Vagina (tissue), 2 donors: ENCODE data around the gene MED14. TPM values are rescaled to one million over a fixed set of nuclear protein-coding genes. Genes with fewer than 3 reads are reported as not detected.

Source experiments
- DNase-seq, 2 donors: peaks; one replicate each; pipeline ENCODE4 v3.0.0-alpha.2; 2017; ENCODE audit errors: extremely low spot score in 2 of 2
- H3K27ac ChIP-seq: fragments of 200-600 bp; sonication (generic); one replicate; pipeline ENCODE4 v1.5.1; 2019
- H3K27me3 ChIP-seq: fragments of 200-600 bp; sonication (generic); one replicate; pipeline ENCODE4 v1.5.1; 2019
- H3K36me3 ChIP-seq, 2 donors: fragments of 200-600 bp; sonication (generic); one replicate each; pipeline ENCODE4 v1.5.1; 2017 to 2019
- H3K4me1 ChIP-seq: fragments of 200-600 bp; sonication (generic); one replicate; pipeline ENCODE4 v1.5.1; 2019
- H3K4me3 ChIP-seq, 2 donors: fragments of 200-600 bp; sonication (generic); 1 replicate in 1 of 2; 2 replicates in 1 of 2; pipeline ENCODE4 v1.5.1; 2016 to 2019
- H3K9me3 ChIP-seq: fragments of 200-600 bp; sonication (generic); one replicate; pipeline ENCODE4 v1.5.1; 2019
- CTCF ChIP-seq, 3 experiments: fragments of 450-650 bp in 2 of 3; fragments of 200-600 bp in 1 of 3; sonication (generic) in 1 of 3; IDR thresholded peaks; one replicate each; pipeline ENCODE4 v1.5.1; 2017 to 2019; ENCODE audit warnings: antibody characterized with exemption in 3 of 3, mild to moderate bottlenecking in 2 of 3, moderate library complexity in 2 of 3
- POLR2A ChIP-seq, 2 donors: fragments of 450-650 bp; IDR thresholded peaks; one replicate each; pipeline ENCODE4 v1.6.1; 2017; ENCODE audit warnings: antibody characterized with exemption in 2 of 2, mild to moderate bottlenecking in 2 of 2, moderate library complexity in 2 of 2
- POLR2AphosphoS5 ChIP-seq, 2 donors: sonication (generic); formaldehyde crosslinking; IDR thresholded peaks; one replicate each; pipeline ENCODE4 v1.9.0; 2017; ENCODE audit warnings: antibody characterized with exemption in 2 of 2, mild to moderate bottlenecking in 2 of 2, low read depth in 1 of 2; ENCODE audit not compliant: insufficient read depth in 1 of 2
- intact Hi-C: fragments of 100-400 bp; cut with DNase I; formaldehyde crosslinking; loops from one replicate; pipeline ENCODE4 v1.15.1; 2023
- total RNA-seq: library from RNA; depleted of rRNA; stranded (reverse); fragments of >200 nt; gene quantifications from one replicate; pipeline ENCODE4 v1.2.3, GENCODE V29; 2016

The MED14 gene
- total RNA-seq, 1 donor from 2014 or later = 36.3 TPM

DNA sequence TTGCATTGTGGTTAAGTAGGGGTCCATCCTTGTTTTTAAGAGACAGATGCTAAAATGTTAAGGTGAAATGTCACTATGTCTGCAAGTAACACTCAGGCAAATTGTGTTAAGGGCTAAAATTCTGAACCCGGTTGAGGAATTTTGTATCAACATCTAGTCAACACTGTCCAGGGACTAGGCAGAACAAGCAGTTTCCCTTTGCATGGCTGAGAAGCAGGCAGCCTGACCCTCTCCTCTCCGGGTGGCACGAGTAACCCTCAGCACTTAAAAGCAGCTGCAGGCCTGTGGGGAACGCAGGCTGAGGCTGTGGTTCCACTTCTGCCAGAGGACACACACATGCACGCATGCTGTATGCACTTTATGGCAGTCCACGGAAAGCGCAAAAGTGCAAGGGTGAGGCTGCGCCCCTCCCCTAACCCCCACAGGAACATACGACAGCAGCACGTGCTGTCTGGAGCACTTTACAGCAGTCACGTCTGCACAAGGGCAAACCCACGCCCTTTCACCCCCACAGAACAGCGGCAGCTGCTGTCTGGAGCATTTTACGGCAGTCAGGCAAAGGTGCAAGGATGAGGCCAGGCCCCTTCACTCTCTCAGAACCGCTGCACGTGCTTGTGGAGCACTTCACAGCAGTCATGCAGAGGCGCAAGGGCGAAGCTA is 112.7 kb downstream of the MED14 start:
- Histone ChIP-seq H3K9me3 (no peaks in the 10 kb centered on the region), H3K4me1 (no peaks in the 10 kb centered on the region), H3K36me3 (peaks cover 0 to 8% of the 10 kb centered on the region in 2 donors), H3K4me3 (no peak overlapping the region), H3K27me3 (no peaks in the 10 kb centered on the region), H3K27ac (no peak overlapping the region)
- intact Hi-C loops = no loop called here
- no peak for TF ChIP-seq POLR2A (IDR thresholded peaks at IDR 0.05)
- no peak for TF ChIP-seq POLR2AphosphoS5 (IDR thresholded peaks at IDR 0.05; ENCODE audit: insufficient read depth in 1 of 2, low read depth in 1 of 2)
- no peak for TF ChIP-seq CTCF (IDR thresholded peaks at IDR 0.05)
- DNase-seq = no peak

GRCh38 chrX:40617566-40617965 is 117.8 kb downstream of the MED14 start:
- H3K27me3 ChIP-seq = no peaks in the 10 kb centered on the region
- no peaks in the 10 kb centered on the region for H3K36me3 ChIP-seq
- H3K9me3 ChIP-seq = no peaks in the 10 kb centered on the region
- intact Hi-C loops = no loop called here
- no peak for DNase-seq
- H3K4me1 ChIP-seq = no peaks in the 10 kb centered on the region
- TF ChIP-seq CTCF (IDR thresholded peaks at IDR 0.05) (no peak), POLR2AphosphoS5 (IDR thresholded peaks at IDR 0.05; ENCODE audit: insufficient read depth in 1 of 2, low read depth in 1 of 2) (no peak), POLR2A (IDR thresholded peaks at IDR 0.05) (no peak)
- no peak overlapping the region for H3K4me3 ChIP-seq
- no peak overlapping the region for H3K27ac ChIP-seq

DNA sequence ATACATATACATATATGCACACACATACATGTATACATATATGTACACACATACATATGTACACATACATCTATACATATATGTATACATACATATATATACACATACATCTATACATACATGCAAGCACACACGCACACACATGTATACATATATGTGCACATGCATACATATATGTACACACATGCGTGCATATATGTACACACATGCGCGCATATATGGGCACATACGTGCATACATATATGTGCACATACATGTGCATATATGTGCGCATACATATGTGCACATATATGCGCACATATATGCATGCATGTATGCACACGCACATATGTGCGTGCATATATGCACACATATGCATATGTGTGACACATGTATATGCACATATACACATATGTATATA is 119.4 kb downstream of the MED14 start:
- H3K9me3 ChIP-seq = no peaks in the 10 kb centered on the region
- H3K4me3 ChIP-seq = no peak overlapping the region
- no peak overlapping the region for H3K27ac ChIP-seq
- no peaks in the 10 kb centered on the region for H3K27me3 ChIP-seq
- H3K36me3 ChIP-seq = no peaks in the 10 kb centered on the region
- intact Hi-C loops = no loop called here
- no peak for DNase-seq
- no peaks in the 10 kb centered on the region for H3K4me1 ChIP-seq
- TF ChIP-seq POLR2AphosphoS5 (IDR thresholded peaks at IDR 0.05; ENCODE audit: insufficient read depth in 1 of 2, low read depth in 1 of 2) = no peak
- TF ChIP-seq CTCF (IDR thresholded peaks at IDR 0.05) = no peak
- TF ChIP-seq POLR2A (IDR thresholded peaks at IDR 0.05) = no peak

DNA sequence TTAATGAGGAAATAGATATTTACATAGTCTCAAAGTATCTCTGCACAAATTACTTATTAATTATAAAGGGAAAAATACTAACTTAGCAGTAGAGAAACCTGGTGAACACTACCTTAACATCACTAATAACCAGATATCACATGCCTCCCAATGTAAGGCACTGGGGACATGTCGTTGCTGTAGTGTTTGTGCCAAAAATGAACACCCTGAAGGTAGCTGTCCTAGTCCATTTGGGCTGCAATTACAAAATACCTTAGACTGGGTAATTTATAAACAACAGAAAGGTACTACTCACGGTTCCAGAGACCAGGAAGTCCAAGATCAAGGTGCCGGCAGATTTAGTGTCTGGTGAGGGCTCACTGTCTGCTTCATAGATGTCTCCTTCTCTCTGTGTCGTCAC is 122.8 kb downstream of the MED14 start:
- Histone ChIP-seq H3K36me3 (no peaks in the 10 kb centered on the region), H3K27ac (no peak overlapping the region), H3K27me3 (no peaks in the 10 kb centered on the region), H3K4me1 (no peaks in the 10 kb centered on the region), H3K9me3 (no peaks in the 10 kb centered on the region), H3K4me3 (no peak overlapping the region)
- no peak for DNase-seq
- intact Hi-C loops = no loop called here
- TF ChIP-seq POLR2AphosphoS5 (IDR thresholded peaks at IDR 0.05; ENCODE audit: insufficient read depth in 1 of 2, low read depth in 1 of 2) (no peak), POLR2A (IDR thresholded peaks at IDR 0.05) (no peak), CTCF (IDR thresholded peaks at IDR 0.05) (no peak)

DNA sequence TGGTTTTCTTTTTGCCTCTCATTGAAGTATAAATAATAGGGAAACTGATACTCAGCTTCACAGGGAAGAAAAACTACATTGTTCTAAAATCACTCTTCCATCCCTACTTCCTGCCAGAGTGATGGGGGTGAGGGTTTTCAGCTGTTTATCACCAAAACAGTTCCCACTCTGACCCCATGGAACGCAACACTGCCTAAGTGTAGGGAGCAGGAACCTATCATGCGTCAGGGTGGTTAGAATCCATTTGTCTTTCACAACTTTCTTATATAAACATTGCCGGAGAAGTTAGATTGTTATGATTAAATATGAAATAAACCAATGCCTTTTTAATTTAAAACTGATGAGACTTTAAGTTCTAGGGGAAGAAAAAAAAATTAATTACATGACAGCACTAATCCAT is 128.0 kb downstream of the MED14 start:
- Histone ChIP-seq H3K27ac (no peak overlapping the region), H3K36me3 (no peaks in the 10 kb centered on the region), H3K27me3 (no peaks in the 10 kb centered on the region), H3K4me1 (no peaks in the 10 kb centered on the region), H3K4me3 (no peak overlapping the region), H3K9me3 (no peaks in the 10 kb centered on the region)
- no peak for TF ChIP-seq CTCF (IDR thresholded peaks at IDR 0.05)
- TF ChIP-seq POLR2A (IDR thresholded peaks at IDR 0.05) = no peak
- no peak for TF ChIP-seq POLR2AphosphoS5 (IDR thresholded peaks at IDR 0.05; ENCODE audit: insufficient read depth in 1 of 2, low read depth in 1 of 2)
- intact Hi-C loops = no loop called here
- DNase-seq = no peak
